ENCODE data around the gene ZNF335.

GRCh38 chr20:45959126-45959525, 12.9 kb downstream of the ZNF335 start:
- no peak for TF ChIP-seq EZH2phosphoT487 (IDR thresholded peaks at IDR 0.05; ENCODE audit: insufficient read depth, low read depth)
- TF ChIP-seq EZH2 (IDR thresholded peaks at IDR 0.05; ENCODE audit: insufficient read depth, poor library complexity, severe bottlenecking) = no peak
